Measurements from ENCODE around the gene C12orf57.
"Not testable (repeated sequence)": the region's sequence is repeated elsewhere in the genome, so short reads cannot be mapped to it uniquely, and the experiment has no call there.

Gene C12orf57, protein sequence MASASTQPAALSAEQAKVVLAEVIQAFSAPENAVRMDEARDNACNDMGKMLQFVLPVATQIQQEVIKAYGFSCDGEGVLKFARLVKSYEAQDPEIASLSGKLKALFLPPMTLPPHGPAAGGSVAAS

DNA sequence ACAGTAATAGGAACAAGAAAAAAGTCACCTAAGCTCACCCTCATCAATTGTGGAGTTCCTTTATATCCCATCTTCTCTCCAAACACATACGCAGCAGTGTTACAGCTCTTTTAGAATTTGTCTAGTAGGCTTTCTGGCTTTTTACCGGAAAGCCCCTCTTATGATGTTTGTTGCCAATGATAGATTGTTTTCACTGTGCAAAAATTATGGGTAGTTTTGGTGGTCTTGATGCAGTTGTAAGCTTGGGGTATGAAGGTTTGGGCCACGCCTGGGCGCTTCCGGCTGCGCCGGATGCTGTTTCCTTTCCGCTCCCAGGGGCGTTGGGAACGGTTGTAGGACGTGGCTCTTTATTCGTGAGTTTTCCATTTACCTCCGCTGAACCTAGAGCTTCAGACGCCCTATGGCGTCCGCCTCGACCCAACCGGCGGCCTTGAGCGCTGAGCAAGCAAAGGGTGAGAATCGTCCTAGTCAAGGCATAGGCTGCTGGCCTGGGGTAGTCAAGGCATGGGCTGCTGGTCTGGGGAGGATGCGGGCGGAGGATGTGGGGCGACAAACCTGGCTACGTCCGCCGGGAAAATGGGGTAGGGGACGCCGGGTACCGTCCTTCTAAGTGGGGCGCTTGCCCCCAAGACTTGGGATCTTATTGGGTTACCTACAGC lies at the start of gene C12orf57, which contains the start of gene RNU7-1:
Gene C12orf57, plus strand, starts transcription at position 301 of the 659 bp plus-strand sequence. Its CDS starts 100 bp downstream, at position 401.
Gene RNU7-1, plus strand, starts transcription at position 95 of the 659 bp plus-strand sequence.
- H3K4me1 Mint-ChIP-seq (ENCODE audit: low read depth): peaks cover 46% of the 10 kb centered on the region
- H3K27ac Mint-ChIP-seq: peak within 1 kb of the TSS; percentile 96
- H3K4me3 Mint-ChIP-seq: peak within 1 kb of the TSS; percentile 85
- no peaks in the 10 kb centered on the region for H3K9me3 Mint-ChIP-seq
- H3K36me3 Mint-ChIP-seq (ENCODE audit: low read depth): peaks cover 7% of the 10 kb centered on the region
- H3K27me3 Mint-ChIP-seq (ENCODE audit: low read depth): no peaks in the 10 kb centered on the region

DNA sequence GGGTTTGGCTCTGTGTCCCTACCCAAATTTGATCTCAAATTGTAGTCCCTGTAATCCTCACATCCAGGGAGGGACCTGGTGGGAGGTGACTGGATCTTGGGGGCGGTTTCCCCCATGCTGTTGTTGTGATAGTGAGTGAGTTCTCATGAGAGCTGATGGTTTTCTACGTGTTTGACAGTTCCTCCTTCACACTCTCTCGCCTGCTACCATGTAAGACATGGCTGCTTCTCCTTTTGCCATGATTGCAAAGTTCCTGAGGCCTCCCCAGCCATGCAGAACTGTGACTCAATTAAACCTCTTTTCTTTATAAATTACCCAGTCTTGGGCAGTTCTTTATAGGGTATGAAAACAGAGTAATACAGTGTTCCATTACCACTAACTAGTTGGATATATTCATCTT lies 49.5 kb upstream of the C12orf57 start:
- Mint-ChIP-seq H3K4me3 (no peak overlapping the region), H3K27ac (no peak overlapping the region)

DNA sequence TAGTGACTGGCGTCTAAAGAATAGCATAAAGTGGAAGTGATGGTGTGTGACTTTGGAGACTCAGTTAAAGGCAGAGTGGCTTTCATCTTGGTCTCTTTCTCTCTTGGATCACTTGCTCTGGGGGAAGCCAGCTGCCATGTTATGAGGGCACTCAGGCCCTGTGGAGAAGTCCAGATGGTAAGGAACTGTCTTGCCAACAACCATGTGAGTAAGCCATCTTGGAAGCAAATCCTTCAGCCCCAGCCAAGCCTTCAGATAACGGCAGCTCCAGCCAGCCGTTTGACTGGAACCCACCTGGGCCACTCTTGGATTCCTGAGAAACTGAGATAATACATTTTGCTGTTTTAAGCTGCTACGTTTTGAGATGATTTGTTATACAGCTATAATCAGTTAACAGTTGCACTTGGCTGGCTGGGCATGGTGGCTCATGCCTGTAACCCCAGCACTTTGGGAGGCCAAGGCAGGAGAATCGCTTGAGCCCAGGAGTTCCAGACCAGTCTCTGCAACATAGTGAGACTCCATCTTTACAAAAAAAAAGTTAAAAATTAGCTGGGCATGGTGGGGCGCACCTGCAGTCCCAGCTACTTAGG lies 46.9 kb upstream of the C12orf57 start:
- Mint-ChIP-seq H3K27me3 (ENCODE audit: low read depth) (no peaks in the 10 kb centered on the region), H3K4me3 (no peak overlapping the region), H3K36me3 (ENCODE audit: low read depth) (no peaks in the 10 kb centered on the region), H3K9me3 (no peaks in the 10 kb centered on the region), H3K27ac (no peak overlapping the region), H3K4me1 (ENCODE audit: low read depth) (peaks cover 3% of the 10 kb centered on the region)

More for the DNA sequence above, 49.5 kb upstream of the C12orf57 start:
- no peaks in the 10 kb centered on the region for H3K27me3 Mint-ChIP-seq (ENCODE audit: low read depth)
- H3K4me1 Mint-ChIP-seq (ENCODE audit: low read depth): peaks cover 12% of the 10 kb centered on the region
- H3K36me3 Mint-ChIP-seq (ENCODE audit: low read depth): peaks cover 4% of the 10 kb centered on the region
- H3K9me3 Mint-ChIP-seq: no peaks in the 10 kb centered on the region

DNA sequence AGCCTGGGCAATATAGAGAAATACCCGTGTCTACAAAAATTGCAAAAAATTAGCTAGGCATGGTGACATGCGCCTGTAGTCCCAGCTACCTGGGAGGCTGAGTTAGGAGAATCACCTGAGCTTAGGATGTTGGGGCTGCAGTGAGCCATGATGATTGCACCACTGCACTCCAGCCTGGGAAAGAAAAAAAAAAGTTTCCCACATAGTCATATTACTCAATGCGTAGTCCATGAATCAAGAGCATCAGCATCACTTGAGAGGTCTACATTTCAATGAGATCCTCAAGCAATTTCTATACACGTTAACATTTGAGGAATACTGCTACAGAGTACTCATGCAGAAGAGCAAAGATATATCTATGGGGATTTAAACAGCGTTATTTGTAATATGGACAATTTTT lies 44.4 kb upstream of the C12orf57 start:
- Mint-ChIP-seq H3K4me1 (ENCODE audit: low read depth) (peaks cover 4% of the 10 kb centered on the region), H3K36me3 (ENCODE audit: low read depth) (no peaks in the 10 kb centered on the region), H3K27me3 (ENCODE audit: low read depth) (no peaks in the 10 kb centered on the region), H3K4me3 (no peak overlapping the region), H3K27ac (no peak overlapping the region), H3K9me3 (no peaks in the 10 kb centered on the region)

DNA sequence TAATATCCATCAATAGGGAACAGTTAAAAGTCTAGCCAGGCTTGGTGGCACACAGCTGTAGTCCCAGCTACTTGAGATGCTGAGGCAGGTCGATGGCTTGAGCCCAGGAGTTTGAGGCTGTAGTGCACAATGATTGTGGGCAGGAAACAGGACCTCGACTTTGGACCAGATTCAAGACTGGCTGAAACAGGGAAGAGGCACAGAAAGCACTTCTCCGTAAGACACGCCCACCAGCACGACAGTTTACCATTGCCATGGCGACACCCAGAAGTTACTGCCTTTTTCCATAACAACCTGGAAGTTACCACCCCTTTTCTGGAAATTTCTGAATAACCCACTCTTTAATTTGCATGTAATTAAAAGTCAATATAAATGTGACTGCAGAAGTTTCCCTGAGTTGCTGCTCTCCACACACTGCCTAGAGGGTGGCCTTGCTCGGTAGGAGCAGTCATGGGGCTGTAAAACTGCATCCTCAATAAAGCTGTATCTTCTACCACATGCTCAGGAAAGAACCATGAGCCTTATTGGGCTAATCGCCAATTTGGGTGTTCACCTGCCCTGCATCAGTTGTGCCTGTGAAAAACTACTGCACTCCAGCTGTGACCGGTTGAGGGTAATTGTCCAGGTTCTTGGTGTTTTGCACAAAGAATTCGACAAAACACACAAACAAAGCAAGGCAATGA lies 43.8 kb upstream of the C12orf57 start:
- Mint-ChIP-seq H3K27me3 (ENCODE audit: low read depth) (no peaks in the 10 kb centered on the region), H3K4me3 (no peak overlapping the region), H3K27ac (no peak overlapping the region), H3K4me1 (ENCODE audit: low read depth) (peaks cover 4% of the 10 kb centered on the region), H3K36me3 (ENCODE audit: low read depth) (no peaks in the 10 kb centered on the region), H3K9me3 (no peaks in the 10 kb centered on the region)

DNA sequence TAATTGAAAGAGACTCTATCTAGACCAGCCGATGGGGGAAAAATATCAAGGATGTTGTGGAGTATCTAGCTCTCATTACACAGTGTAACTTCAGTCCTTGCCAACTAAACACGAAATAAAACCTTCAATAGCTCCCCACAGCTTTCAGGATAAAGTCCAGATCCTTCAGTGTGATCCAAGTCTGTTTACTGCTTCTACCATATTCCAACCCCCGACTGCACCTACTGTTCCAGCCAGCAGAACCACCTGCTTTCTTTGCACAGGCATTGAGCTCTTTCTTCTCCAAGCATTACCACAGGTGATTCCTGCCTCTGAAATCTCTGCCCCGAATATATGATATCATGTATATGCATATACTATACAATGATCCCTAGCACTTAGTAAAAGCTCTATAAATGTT lies 41.4 kb upstream of the C12orf57 start:
- Mint-ChIP-seq H3K27ac (no peak overlapping the region), H3K9me3 (no peaks in the 10 kb centered on the region), H3K4me3 (no peak overlapping the region), H3K27me3 (ENCODE audit: low read depth) (no peaks in the 10 kb centered on the region), H3K4me1 (ENCODE audit: low read depth) (peaks cover 4% of the 10 kb centered on the region), H3K36me3 (ENCODE audit: low read depth) (no peaks in the 10 kb centered on the region)

DNA sequence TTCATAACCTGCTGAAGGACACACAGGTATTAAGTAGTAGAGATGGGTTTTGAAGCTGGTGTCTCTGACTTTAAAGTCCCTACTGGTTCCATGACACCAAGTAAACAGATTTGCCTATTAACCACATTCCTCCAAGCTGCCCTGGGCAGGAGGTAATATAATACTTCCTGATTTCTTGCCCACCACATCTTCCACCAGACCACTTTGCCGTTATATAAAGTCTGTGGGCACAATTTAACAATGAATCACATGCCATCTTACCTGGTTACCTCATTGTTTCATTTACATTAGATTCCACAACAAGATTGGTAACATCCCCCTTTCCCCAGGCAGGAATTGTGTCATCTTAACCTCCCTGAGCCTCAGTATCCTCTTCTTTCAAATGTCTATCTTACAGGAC lies 40.1 kb upstream of the C12orf57 start:
- peak overlapping the region; percentile 8 for H3K27ac Mint-ChIP-seq
- no peaks in the 10 kb centered on the region for H3K36me3 Mint-ChIP-seq (ENCODE audit: low read depth)
- H3K4me3 Mint-ChIP-seq: no peak overlapping the region
- no peaks in the 10 kb centered on the region for H3K9me3 Mint-ChIP-seq
- peaks cover 4% of the 10 kb centered on the region for H3K4me1 Mint-ChIP-seq (ENCODE audit: low read depth)
- H3K27me3 Mint-ChIP-seq (ENCODE audit: low read depth): no peaks in the 10 kb centered on the region

DNA sequence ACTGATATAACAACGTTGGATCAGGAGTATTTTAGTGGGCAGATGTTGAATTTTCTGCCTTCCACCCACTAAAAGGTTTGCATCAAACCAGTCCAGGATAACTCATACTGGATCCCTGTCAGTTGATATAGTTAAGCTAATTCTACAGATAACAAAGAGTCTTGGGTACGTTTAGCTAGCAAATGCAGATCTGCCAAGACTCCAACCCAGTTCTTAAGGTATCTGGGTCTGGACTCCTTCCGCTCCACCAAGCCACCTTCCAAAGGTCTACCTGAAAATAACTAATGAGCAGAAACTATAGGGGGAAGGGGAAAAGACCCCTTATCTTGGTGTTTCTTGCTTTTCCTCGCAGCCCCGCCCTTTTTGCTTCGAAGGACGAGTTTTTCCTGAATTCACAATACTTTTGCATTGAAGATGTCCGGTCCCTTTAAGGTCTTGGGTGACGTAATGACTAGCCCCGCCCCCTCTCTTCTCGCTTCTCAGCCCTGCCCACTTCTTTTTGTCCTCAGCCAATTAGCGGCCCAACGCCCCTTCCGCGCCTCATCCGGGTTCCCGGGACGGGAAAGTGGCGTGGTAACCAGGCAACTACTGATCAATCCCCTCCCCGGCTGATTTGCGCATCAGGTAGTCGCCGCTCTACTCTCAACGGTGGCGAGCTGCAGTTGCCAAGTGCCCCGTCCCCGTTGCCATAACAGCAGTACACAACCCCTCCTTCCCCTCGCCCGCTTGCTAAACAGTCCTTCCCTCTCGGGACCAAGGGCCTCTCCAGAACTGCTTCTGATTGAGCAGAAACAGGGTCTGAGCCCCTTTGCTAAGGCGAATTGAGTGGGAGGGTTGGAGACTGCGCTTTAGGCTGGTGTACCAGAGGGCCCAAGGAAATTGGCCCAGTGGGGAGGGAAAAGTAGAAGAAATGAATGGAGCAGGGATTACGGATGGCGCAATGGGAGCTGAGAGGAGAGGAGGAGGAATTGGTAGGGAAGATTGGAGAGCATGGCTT lies 39.2 kb upstream of the C12orf57 start, which contains the start of gene LRRC23:
Gene LRRC23, plus strand, starts transcription at position 543 of the 997 bp plus-strand sequence. CDS start 812 bp downstream, outside the sequence.
- Mint-ChIP-seq H3K4me3 (no peak within 1 kb of the TSS), H3K9me3 (no peaks in the 10 kb centered on the region), H3K27ac (peak within 1 kb of the TSS; percentile 8), H3K36me3 (ENCODE audit: low read depth) (no peaks in the 10 kb centered on the region), H3K27me3 (ENCODE audit: low read depth) (no peaks in the 10 kb centered on the region), H3K4me1 (ENCODE audit: low read depth) (peaks cover 4% of the 10 kb centered on the region)

DNA sequence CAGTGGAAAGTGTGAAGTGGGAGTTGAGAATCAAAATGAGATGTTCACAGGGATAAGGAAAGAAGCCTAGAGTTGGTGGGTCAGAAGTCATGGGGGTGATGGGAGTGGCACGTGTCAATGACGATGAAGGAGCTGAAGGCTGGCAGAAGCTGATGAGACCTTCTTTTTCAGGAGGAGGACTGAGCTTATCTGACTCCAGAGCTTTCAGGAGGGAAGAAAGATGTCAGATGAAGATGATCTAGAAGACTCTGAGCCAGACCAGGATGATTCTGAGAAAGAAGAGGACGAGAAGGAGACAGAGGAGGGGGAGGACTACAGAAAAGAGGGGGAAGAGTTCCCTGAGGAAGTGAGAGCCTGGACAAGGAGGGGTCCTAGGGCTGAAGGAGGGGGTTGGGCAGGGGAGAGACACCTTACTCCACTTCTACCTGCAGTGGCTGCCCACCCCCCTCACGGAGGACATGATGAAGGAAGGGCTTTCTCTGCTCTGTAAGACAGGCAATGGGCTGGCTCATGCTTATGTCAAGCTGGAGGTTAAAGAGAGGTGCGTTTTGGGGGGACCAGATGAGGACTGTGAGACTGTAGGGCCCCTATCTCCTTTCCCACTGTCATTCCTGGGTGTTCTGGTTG lies 38.3 kb upstream of the C12orf57 start:
- no peaks in the 10 kb centered on the region for H3K27me3 Mint-ChIP-seq (ENCODE audit: low read depth)
- no peaks in the 10 kb centered on the region for H3K36me3 Mint-ChIP-seq (ENCODE audit: low read depth)
- peaks cover 4% of the 10 kb centered on the region for H3K4me1 Mint-ChIP-seq (ENCODE audit: low read depth)
- H3K27ac Mint-ChIP-seq: no peak overlapping the region
- no peaks in the 10 kb centered on the region for H3K9me3 Mint-ChIP-seq
- H3K4me3 Mint-ChIP-seq: no peak overlapping the region

DNA sequence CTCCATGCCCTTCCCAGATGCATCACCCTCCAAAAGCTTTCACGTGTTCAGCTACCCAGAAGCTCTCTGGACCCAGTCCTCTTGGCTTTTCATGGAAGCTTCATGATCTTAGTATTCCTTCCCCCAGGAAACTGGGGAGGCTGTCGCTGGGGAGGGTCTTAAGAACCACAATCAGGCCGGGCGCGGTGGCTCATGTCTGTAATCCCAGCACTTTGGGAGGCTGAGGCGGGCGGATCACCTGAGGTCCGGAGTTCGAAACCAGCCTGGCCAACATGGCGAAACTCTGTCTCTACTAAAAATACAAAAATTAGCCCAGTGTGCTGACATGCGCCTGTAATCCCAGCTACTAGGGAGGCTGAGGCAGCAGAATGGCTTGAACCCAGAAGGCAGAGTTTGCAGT lies 35.7 kb upstream of the C12orf57 start:
- H3K27me3 Mint-ChIP-seq (ENCODE audit: low read depth); H3K4me1 Mint-ChIP-seq (ENCODE audit: low read depth); H3K27ac Mint-ChIP-seq; H3K4me3 Mint-ChIP-seq; H3K36me3 Mint-ChIP-seq (ENCODE audit: low read depth); H3K9me3 Mint-ChIP-seq: not testable (repeated sequence)

DNA sequence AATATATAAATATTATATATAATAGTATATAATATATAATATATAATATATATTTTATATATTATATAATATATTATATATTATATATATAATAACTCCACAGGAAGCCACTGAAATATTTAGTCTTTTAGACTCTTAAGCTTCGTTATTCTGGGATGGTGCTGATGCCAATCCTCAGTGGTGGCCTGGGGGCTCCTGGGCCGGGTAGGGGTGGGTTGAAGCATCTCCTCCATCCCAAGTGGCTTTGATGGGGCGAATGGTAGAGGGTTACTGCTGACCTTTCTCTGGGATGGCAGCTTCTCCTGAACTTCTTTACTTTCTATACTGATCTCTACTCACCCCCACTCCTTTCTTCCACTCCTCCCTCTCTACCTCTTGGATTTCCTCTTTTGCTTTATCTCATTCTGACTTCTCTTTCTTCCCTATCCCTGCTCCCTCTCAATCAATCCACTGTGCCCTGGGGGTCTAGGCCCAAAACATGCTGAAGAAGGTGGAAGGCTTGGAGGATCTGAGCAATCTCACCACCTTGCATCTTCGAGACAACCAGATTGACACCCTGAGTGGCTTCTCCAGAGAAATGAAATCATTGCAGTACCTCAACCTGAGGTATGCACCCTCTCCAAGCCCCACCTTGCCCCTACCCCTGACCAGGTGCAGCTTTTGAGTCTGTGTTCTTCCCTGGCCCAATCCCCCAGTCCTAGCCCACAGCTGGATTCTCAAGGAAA lies 34.2 kb upstream of the C12orf57 start:
- Mint-ChIP-seq H3K9me3 (no peaks in the 10 kb centered on the region), H3K36me3 (ENCODE audit: low read depth) (no peaks in the 10 kb centered on the region), H3K27me3 (ENCODE audit: low read depth) (no peaks in the 10 kb centered on the region), H3K4me3 (no peak overlapping the region), H3K27ac (no peak overlapping the region), H3K4me1 (ENCODE audit: low read depth) (peaks cover 8% of the 10 kb centered on the region)

DNA sequence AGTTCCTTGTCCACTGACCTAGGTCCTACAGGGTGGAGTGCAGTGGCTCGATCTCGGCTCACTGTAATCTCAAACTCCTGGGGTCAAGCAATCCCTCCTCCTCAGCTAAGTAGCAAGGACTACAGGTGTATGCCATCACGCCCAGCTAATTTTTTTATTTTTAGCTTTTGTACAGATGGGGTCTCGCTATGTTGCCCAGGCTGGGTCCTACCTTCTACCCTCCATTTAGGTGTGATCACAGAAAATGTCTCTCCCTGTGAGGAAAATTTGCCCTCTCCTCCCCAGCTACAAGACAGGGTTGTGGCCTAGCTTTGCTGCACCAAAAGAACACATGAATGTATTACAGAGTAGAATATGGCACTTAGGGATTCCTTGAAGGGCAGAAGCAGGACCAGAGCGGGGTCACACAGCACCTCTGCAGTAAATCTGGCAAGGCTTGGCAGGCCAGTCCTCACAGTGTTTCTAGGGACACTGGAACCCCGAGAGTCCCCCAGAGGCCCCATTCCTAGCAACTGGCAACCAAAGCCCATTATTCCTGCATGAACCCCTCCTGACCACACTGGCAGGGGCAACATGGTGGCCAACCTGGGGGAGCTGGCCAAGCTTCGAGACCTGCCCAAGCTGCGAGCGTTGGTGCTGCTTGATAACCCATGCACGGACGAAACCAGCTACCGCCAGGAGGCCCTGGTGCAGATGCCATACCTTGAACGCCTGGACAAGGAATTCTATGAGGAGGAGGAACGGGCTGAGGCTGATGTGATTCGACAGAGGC lies 31.5 kb upstream of the C12orf57 start:
- H3K4me1 Mint-ChIP-seq (ENCODE audit: low read depth): peaks cover 29% of the 10 kb centered on the region
- H3K4me3 Mint-ChIP-seq: no peak overlapping the region
- H3K27ac Mint-ChIP-seq: peak overlapping the region; percentile 68
- no peaks in the 10 kb centered on the region for H3K27me3 Mint-ChIP-seq (ENCODE audit: low read depth)
- H3K9me3 Mint-ChIP-seq: no peaks in the 10 kb centered on the region
- peaks cover 7% of the 10 kb centered on the region for H3K36me3 Mint-ChIP-seq (ENCODE audit: low read depth)

All from T-helper 1 cell treated with Interleukin-12 subunit alpha and Interleukin-12 subunit beta and Interleukin-4 antibody, amounts not matched to agents 30 μg/mL and 1 μg/mL, for 36 hours (primary cell).